ENCODE results near the gene PSMB3.

PSMB3 gene

GRCh38 chr17:38727736-38728135 lies 24.8 kb upstream of the PSMB3 start:
- Histone ChIP-seq H3K36me3 (ENCODE audit: insufficient read depth, insufficient read length, low read length) (peaks cover 14% of the 10 kb centered on the region), H3K9ac (ENCODE audit: insufficient read length, low read depth) (no peak overlapping the region), H3K9me3 (ENCODE audit: insufficient read depth, low read length) (no peaks in the 10 kb centered on the region), H3K4me1 (ENCODE audit: insufficient read depth, insufficient read length) (peaks cover 25% of the 10 kb centered on the region), H3K27me3 (ENCODE audit: insufficient read depth, insufficient read length) (peaks cover 12% of the 10 kb centered on the region), H3K4me3 (ENCODE audit: insufficient read length, low read depth) (no peak overlapping the region)
- TF ChIP-seq SUZ12 (IDR thresholded peaks at IDR 0.05; ENCODE audit: extremely low read depth, insufficient read depth, insufficient read length) (no peak), YY1 (IDR thresholded peaks at IDR 0.05; ENCODE audit: insufficient read depth, insufficient read length) (no peak), ZNF274 (IDR thresholded peaks at IDR 0.05; ENCODE audit: low read depth, low read length) (no peak)
- DNase-seq (ENCODE audit: low read depth, low spot score): no peak

- H3K27me3 ChIP-seq (ENCODE audit: insufficient read depth, insufficient read length): peaks cover 12% of the 10 kb centered on the region
- TF ChIP-seq YY1 (IDR thresholded peaks at IDR 0.05; ENCODE audit: insufficient read depth, insufficient read length) (no peak), ZNF274 (IDR thresholded peaks at IDR 0.05; ENCODE audit: low read depth, low read length) (no peak), SUZ12 (IDR thresholded peaks at IDR 0.05; ENCODE audit: extremely low read depth, insufficient read depth, insufficient read length) (no peak)
- H3K9me3 ChIP-seq (ENCODE audit: insufficient read depth, low read length): no peaks in the 10 kb centered on the region
- H3K9ac ChIP-seq (ENCODE audit: insufficient read length, low read depth): no peak overlapping the region
- peaks cover 22% of the 10 kb centered on the region for H3K4me1 ChIP-seq (ENCODE audit: insufficient read depth, insufficient read length)
- no peak overlapping the region for H3K4me3 ChIP-seq (ENCODE audit: insufficient read length, low read depth)
- DNase-seq (ENCODE audit: low read depth, low spot score): no peak
- H3K36me3 ChIP-seq (ENCODE audit: insufficient read depth, insufficient read length, low read length): peaks cover 20% of the 10 kb centered on the region
Measured at GRCh38 chr17:38728290-38728831, 24.2 kb upstream of the PSMB3 start.

- peaks cover 26% of the 10 kb centered on the region for H3K4me1 ChIP-seq (ENCODE audit: insufficient read depth, insufficient read length)
- peaks cover 31% of the 10 kb centered on the region for H3K36me3 ChIP-seq (ENCODE audit: insufficient read depth, insufficient read length, low read length)
- peaks cover 12% of the 10 kb centered on the region for H3K27me3 ChIP-seq (ENCODE audit: insufficient read depth, insufficient read length)
- no peak for DNase-seq (ENCODE audit: low read depth, low spot score)
- TF ChIP-seq SUZ12 (IDR thresholded peaks at IDR 0.05; ENCODE audit: extremely low read depth, insufficient read depth, insufficient read length) (no peak), YY1 (IDR thresholded peaks at IDR 0.05; ENCODE audit: insufficient read depth, insufficient read length) (no peak), ZNF274 (IDR thresholded peaks at IDR 0.05; ENCODE audit: low read depth, low read length) (no peak)
- peak overlapping the region; percentile 93 for H3K9ac ChIP-seq (ENCODE audit: insufficient read length, low read depth)
- no peaks in the 10 kb centered on the region for H3K9me3 ChIP-seq (ENCODE audit: insufficient read depth, low read length)
- H3K4me3 ChIP-seq (ENCODE audit: insufficient read length, low read depth): peak overlapping the region; percentile 49
Measured at GRCh38 chr17:38729368-38729885, 23.1 kb upstream of the PSMB3 start.

- Histone ChIP-seq H3K4me1 (ENCODE audit: insufficient read depth, insufficient read length) (peaks cover 26% of the 10 kb centered on the region), H3K27me3 (ENCODE audit: insufficient read depth, insufficient read length) (peaks cover 12% of the 10 kb centered on the region), H3K9ac (ENCODE audit: insufficient read length, low read depth) (peak within 1 kb of the TSS; percentile 94), H3K9me3 (ENCODE audit: insufficient read depth, low read length) (no peaks in the 10 kb centered on the region), H3K4me3 (ENCODE audit: insufficient read length, low read depth) (peak within 1 kb of the TSS; percentile 90), H3K36me3 (ENCODE audit: insufficient read depth, insufficient read length, low read length) (peaks cover 36% of the 10 kb centered on the region)
- peak; percentile 68 for DNase-seq (ENCODE audit: low read depth, low spot score)
- no peak for TF ChIP-seq YY1 (IDR thresholded peaks at IDR 0.05; ENCODE audit: insufficient read depth, insufficient read length)
- TF ChIP-seq SUZ12 (IDR thresholded peaks at IDR 0.05; ENCODE audit: extremely low read depth, insufficient read depth, insufficient read length): no peak
- TF ChIP-seq ZNF274 (IDR thresholded peaks at IDR 0.05; ENCODE audit: low read depth, low read length): no peak
Measured at GRCh38 chr17:38729886-38730525, 22.5 kb upstream of the PSMB3 start, which contains the start of gene CISD3. Gene CISD3 (plus strand): TSS chr17:38730341. CDS start chr17:38730359, 18 bp downstream.

GRCh38 chr17:38730526-38731379 lies 21.8 kb upstream of the PSMB3 start:
- H3K4me3 ChIP-seq (ENCODE audit: insufficient read length, low read depth): peak overlapping the region; percentile 90
- DNase-seq (ENCODE audit: low read depth, low spot score): no peak

GRCh38 chr17:38731526-38732294 lies 20.8 kb upstream of the PSMB3 start:
- H3K36me3 ChIP-seq (ENCODE audit: insufficient read depth, insufficient read length, low read length): peaks cover 50% of the 10 kb centered on the region
- DNase-seq (ENCODE audit: low read depth, low spot score): no peak
- no peak for TF ChIP-seq ZNF274 (IDR thresholded peaks at IDR 0.05; ENCODE audit: low read depth, low read length)
- no peak for TF ChIP-seq SUZ12 (IDR thresholded peaks at IDR 0.05; ENCODE audit: extremely low read depth, insufficient read depth, insufficient read length)
- no peak for TF ChIP-seq YY1 (IDR thresholded peaks at IDR 0.05; ENCODE audit: insufficient read depth, insufficient read length)
- H3K9ac ChIP-seq (ENCODE audit: insufficient read length, low read depth): peak overlapping the region; percentile 94
- no peak overlapping the region for H3K4me3 ChIP-seq (ENCODE audit: insufficient read length, low read depth)
- H3K9me3 ChIP-seq (ENCODE audit: insufficient read depth, low read length): no peaks in the 10 kb centered on the region
- peaks cover 28% of the 10 kb centered on the region for H3K4me1 ChIP-seq (ENCODE audit: insufficient read depth, insufficient read length)
- peaks cover 12% of the 10 kb centered on the region for H3K27me3 ChIP-seq (ENCODE audit: insufficient read depth, insufficient read length)

More at GRCh38 chr17:38730526-38731379, 21.8 kb upstream of the PSMB3 start:
- peaks cover 12% of the 10 kb centered on the region for H3K27me3 ChIP-seq (ENCODE audit: insufficient read depth, insufficient read length)
- peaks cover 32% of the 10 kb centered on the region for H3K4me1 ChIP-seq (ENCODE audit: insufficient read depth, insufficient read length)
- TF ChIP-seq ZNF274 (IDR thresholded peaks at IDR 0.05; ENCODE audit: low read depth, low read length) (no peak), YY1 (IDR thresholded peaks at IDR 0.05; ENCODE audit: insufficient read depth, insufficient read length) (no peak), SUZ12 (IDR thresholded peaks at IDR 0.05; ENCODE audit: extremely low read depth, insufficient read depth, insufficient read length) (no peak)
- H3K36me3 ChIP-seq (ENCODE audit: insufficient read depth, insufficient read length, low read length): peaks cover 44% of the 10 kb centered on the region
- no peaks in the 10 kb centered on the region for H3K9me3 ChIP-seq (ENCODE audit: insufficient read depth, low read length)
- H3K9ac ChIP-seq (ENCODE audit: insufficient read length, low read depth): peak overlapping the region; percentile 94
